GM11168 (cell line): ENCODE data around the gene MYH8.

ENCODE experiments used
- in situ Hi-C: fragments of 300-500 bp; cut with MboI; formaldehyde crosslinking; loops from one replicate; pipeline ENCODE4 v1.12.0; 2022; ENCODE audit warnings: low sequenced_read_pairs; ENCODE audit not compliant: unreplicated experiment

Gene MYH8

GRCh38 chr17:10421900-10422542 lies at the start of gene MYH8:
TSS of gene MYH8 (minus strand) at chr17:10421950. CDS start at chr17:10420227, 1,723 bp downstream.
- in situ Hi-C loops: no loop called here

GRCh38 chr17:10469459-10469858 lies 47.7 kb upstream of the MYH8 start, which contains the start of gene MYH4:
TSS of gene MYH4 (minus strand) at chr17:10469559. CDS start at chr17:10466745, 2,814 bp downstream.
- in situ Hi-C loops: no loop called here

GRCh38 chr17:10463402-10463801 lies 41.7 kb upstream of the MYH8 start:
- in situ Hi-C loops: no loop called here

GRCh38 chr17:10460062-10460461 lies 38.3 kb upstream of the MYH8 start:
- in situ Hi-C loops: no loop called here

- in situ Hi-C loops: no loop called here
Observed at GRCh38 chr17:10458701-10459100, 37.0 kb upstream of the MYH8 start.

- in situ Hi-C loops: no loop called here
Observed at GRCh38 chr17:10457952-10458351, 36.2 kb upstream of the MYH8 start.

- in situ Hi-C loops: no loop called here
Observed at GRCh38 chr17:10447026-10447931, 25.5 kb upstream of the MYH8 start.

GRCh38 chr17:10439816-10440215 lies 18.1 kb upstream of the MYH8 start:
- in situ Hi-C loops: no loop called here

GRCh38 chr17:10435096-10435495 lies 13.3 kb upstream of the MYH8 start:
- in situ Hi-C loops: no loop called here

GRCh38 chr17:10429421-10430045 lies 7.8 kb upstream of the MYH8 start:
- in situ Hi-C loops: no loop called here

GRCh38 chr17:10428781-10429180 lies 7.0 kb upstream of the MYH8 start:
- in situ Hi-C loops: no loop called here

- in situ Hi-C loops: no loop called here
Observed at GRCh38 chr17:10421211-10421610, 539 bp downstream of the MYH8 start.

GRCh38 chr17:10420811-10421210 lies 939 bp downstream of the MYH8 start:
- in situ Hi-C loops: no loop called here

- in situ Hi-C loops: no loop called here
Observed at GRCh38 chr17:10417431-10417830, 4.3 kb downstream of the MYH8 start.

- in situ Hi-C loops: no loop called here
Observed at GRCh38 chr17:10415161-10415560, 6.6 kb downstream of the MYH8 start.

GRCh38 chr17:10403589-10403988 lies 18.2 kb downstream of the MYH8 start:
- in situ Hi-C loops: no loop called here

- in situ Hi-C loops: no loop called here
Observed at GRCh38 chr17:10398352-10398751, 23.4 kb downstream of the MYH8 start.

GRCh38 chr17:10396524-10397163 lies 25.1 kb downstream of the MYH8 start:
- in situ Hi-C loops: no loop called here

- in situ Hi-C loops: no loop called here
Observed at GRCh38 chr17:10394201-10394887, 27.4 kb downstream of the MYH8 start.

GRCh38 chr17:10392880-10393279 lies 28.9 kb downstream of the MYH8 start:
- in situ Hi-C loops: no loop called here
